Lower lobe of right lung (tissue), 2 donors: ENCODE measurements around the gene PRDM15. TPM values are rescaled to one million over a fixed set of nuclear protein-coding genes. Genes with fewer than 3 reads are reported as not detected.

Experiments used
- ATAC-seq, 2 donors: fragments of 200-7000 bp; cut with Tn5 transposase; one replicate each; pipeline ENCODE4 v1.9.1; 2020 to 2022; ENCODE audit warnings: mild to moderate bottlenecking in 2 of 2, moderate library complexity in 2 of 2
- DNase-seq: peaks from one replicate; pipeline ENCODE4 v3.0.0-alpha.2; 2020
- H3K27ac ChIP-seq: fragments of 200-600 bp; one replicate; pipeline ENCODE4 v1.8.0; 2022
- H3K27me3 ChIP-seq: fragments of 200-600 bp; one replicate; pipeline ENCODE4 v1.8.0; 2022; ENCODE audit warnings: low read depth
- H3K36me3 ChIP-seq: fragments of 200-600 bp; one replicate; pipeline ENCODE4 v1.8.0; 2022; ENCODE audit warnings: mild to moderate bottlenecking
- H3K4me1 ChIP-seq: fragments of 200-600 bp; one replicate; pipeline ENCODE4 v1.8.0; 2022
- H3K4me3 ChIP-seq: fragments of 200-600 bp; one replicate; pipeline ENCODE4 v1.8.0; 2022; ENCODE audit warnings: mild to moderate bottlenecking
- H3K9me3 ChIP-seq: fragments of 200-600 bp; one replicate; pipeline ENCODE4 v1.8.0; 2022
- intact Hi-C: fragments of 100-400 bp; cut with DNase I; formaldehyde crosslinking; loops from one replicate; pipeline ENCODE4 v1.11.0; 2022
- total RNA-seq: library from RNA; stranded (reverse); fragmentation: NEBNext Ultra II Directional; extraction: Animal tissue kit (Norgen Biotek cat#: 25700); gene quantifications from one replicate; pipeline ENCODE4 v1.2.1, GENCODE V29; 2021
- TF ChIP-seq, protein P1 (sequence below): fragments of 200-600 bp; IDR thresholded peaks from one replicate; pipeline ENCODE4 v1.8.0; 2022; ENCODE audit warnings: antibody characterized with exemption, mild to moderate bottlenecking
- donor health status: DM: no; HTN: yes; CAD: no; lungs with severe emphysema.

The PRDM15 gene
- total RNA-seq, 1 donor from 2014 or later, result 6.6 TPM

DNA sequence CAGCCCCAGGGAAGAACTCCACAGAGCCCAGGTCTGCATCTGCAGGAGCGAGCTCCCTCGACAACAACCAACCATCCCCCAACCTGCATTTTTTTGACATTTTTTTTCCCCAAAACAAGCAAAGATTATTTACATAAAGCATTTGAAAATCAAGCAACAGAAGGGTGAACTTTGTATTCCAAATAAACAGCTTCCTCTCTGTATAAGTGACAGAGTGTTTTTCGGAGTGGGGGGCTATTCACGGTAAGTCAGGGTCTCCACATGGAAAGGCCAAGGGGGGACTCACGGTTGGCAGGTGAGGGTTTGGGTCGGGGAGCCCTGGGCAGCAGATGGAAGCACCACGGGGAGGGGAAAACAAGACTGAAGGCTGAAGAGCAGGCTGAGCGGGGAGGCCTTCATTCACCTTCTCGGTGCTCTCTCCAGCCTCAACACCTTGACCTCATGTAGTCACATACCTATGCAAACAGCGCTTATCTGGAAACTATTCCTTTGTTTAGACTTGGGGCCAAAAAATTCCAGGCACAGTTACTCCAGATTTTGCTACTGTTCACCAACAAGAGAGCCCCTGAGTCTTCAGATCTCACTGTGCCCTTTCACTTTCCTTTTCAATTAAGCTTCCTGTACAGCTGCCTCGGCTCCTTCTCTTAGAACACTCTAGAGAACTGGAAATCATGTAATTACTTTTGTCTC is 47.1 kb upstream of the PRDM15 start:
- Histone ChIP-seq H3K27me3 (no peaks in the 10 kb centered on the region), H3K27ac (peak overlapping the region; percentile 90), H3K4me1 (peaks cover 68% of the 10 kb centered on the region), H3K4me3 (peak overlapping the region; percentile 56), H3K36me3 (no peaks in the 10 kb centered on the region), H3K9me3 (no peaks in the 10 kb centered on the region)
- intact Hi-C loops, result no loop called here
- DNase-seq, result no peak
- ATAC-seq, result peak; percentile 74 to 91
- TF ChIP-seq, protein P1, sequence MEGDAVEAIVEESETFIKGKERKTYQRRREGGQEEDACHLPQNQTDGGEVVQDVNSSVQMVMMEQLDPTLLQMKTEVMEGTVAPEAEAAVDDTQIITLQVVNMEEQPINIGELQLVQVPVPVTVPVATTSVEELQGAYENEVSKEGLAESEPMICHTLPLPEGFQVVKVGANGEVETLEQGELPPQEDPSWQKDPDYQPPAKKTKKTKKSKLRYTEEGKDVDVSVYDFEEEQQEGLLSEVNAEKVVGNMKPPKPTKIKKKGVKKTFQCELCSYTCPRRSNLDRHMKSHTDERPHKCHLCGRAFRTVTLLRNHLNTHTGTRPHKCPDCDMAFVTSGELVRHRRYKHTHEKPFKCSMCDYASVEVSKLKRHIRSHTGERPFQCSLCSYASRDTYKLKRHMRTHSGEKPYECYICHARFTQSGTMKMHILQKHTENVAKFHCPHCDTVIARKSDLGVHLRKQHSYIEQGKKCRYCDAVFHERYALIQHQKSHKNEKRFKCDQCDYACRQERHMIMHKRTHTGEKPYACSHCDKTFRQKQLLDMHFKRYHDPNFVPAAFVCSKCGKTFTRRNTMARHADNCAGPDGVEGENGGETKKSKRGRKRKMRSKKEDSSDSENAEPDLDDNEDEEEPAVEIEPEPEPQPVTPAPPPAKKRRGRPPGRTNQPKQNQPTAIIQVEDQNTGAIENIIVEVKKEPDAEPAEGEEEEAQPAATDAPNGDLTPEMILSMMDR, result no peak

GRCh38 chr21:41925767-41926116 is 46.6 kb upstream of the PRDM15 start:
- Histone ChIP-seq H3K36me3 (no peaks in the 10 kb centered on the region), H3K27me3 (no peaks in the 10 kb centered on the region), H3K27ac (peak overlapping the region; percentile 90), H3K9me3 (no peaks in the 10 kb centered on the region), H3K4me1 (peaks cover 62% of the 10 kb centered on the region), H3K4me3 (peak overlapping the region; percentile 56)
- DNase-seq (no peak), ATAC-seq (peak in 1 of 2 donors; percentile 55)
- intact Hi-C loops, result no loop called here
- TF ChIP-seq, protein P1, result no peak

- H3K4me1 ChIP-seq, result peaks cover 55% of the 10 kb centered on the region
- H3K4me3 ChIP-seq, result peak overlapping the region; percentile 8
- intact Hi-C loops, result no loop called here
Observed at GRCh38 chr21:41924368-41924754, 45.2 kb upstream of the PRDM15 start.

DNA sequence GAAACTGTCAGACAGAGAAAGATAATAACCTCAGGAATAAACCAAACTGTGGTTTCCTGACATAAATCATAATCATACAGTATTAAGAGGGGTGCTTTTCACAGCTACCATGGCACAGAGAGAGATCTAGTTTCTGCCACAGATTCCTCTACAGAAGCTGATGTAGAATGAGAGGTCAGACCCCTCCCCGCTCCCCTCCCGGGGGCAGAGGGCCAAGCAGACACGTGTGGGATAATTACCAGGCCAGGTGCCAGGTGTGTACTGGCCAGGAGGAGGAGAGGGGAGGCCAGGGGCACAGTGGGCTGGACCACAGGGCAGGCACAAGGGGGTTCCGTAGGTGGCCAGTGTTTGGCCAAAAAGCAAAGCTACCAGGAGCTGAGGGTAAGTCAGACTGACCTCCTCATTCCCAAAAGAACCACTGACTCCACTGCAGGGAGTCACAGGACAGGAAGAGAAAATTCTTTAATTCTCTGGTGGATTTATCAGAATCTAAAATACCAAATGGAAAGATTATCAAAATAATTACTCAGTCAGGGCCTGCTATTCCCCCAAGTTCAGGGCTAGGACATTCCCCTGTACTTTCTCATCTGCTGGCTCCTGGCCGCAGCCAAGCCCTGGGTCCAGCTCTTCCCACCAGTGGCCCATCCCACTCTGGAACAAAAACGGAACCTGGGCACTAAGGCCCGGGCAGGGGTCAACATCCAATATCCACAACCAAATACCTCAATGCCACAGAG is 44.7 kb upstream of the PRDM15 start:
- intact Hi-C loops, result no loop called here

More at GRCh38 chr21:41924368-41924754, 45.2 kb upstream of the PRDM15 start:
- H3K27me3 ChIP-seq, result no peaks in the 10 kb centered on the region
- H3K27ac ChIP-seq, result peak overlapping the region; percentile 77
- DNase-seq, result no peak
- TF ChIP-seq, protein P1, result no peak
- ATAC-seq, result no peak
- no peaks in the 10 kb centered on the region for H3K9me3 ChIP-seq
- H3K36me3 ChIP-seq, result no peaks in the 10 kb centered on the region

DNA sequence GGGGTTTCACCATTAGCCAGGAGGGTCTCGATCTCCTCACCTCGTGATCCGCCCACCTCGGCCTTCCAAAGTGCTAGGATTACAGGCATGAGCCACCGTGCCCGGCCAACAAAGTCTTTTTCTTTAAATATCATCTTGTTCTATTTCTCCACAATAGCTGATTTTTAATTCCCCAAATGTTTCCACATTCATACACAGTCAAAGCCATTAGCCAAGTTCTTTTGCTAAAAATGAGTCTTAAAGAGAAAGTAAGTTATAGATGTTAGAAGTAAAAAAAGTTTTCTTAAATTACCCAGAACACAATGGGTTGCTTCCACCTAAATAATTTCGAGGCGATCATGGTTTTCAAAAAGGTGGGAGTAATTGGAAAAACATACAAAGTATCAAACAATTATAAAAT is 44.0 kb upstream of the PRDM15 start:
- H3K4me3 ChIP-seq, result no peak overlapping the region
- H3K4me1 ChIP-seq, result peaks cover 44% of the 10 kb centered on the region
- no peaks in the 10 kb centered on the region for H3K27me3 ChIP-seq
- ATAC-seq (no peak), DNase-seq (no peak)
- TF ChIP-seq, protein P1, result no peak
- no peaks in the 10 kb centered on the region for H3K9me3 ChIP-seq
- intact Hi-C loops, result no loop called here
- peak overlapping the region; percentile 77 for H3K27ac ChIP-seq
- H3K36me3 ChIP-seq, result peaks cover 6% of the 10 kb centered on the region

More for the DNA sequence above, 44.7 kb upstream of the PRDM15 start:
- TF ChIP-seq, protein P1, result no peak
- H3K36me3 ChIP-seq, result no peaks in the 10 kb centered on the region
- H3K27me3 ChIP-seq, result no peaks in the 10 kb centered on the region
- H3K9me3 ChIP-seq, result no peaks in the 10 kb centered on the region
- DNase-seq, result no peak
- peak overlapping the region; percentile 8 for H3K4me3 ChIP-seq
- no peak for ATAC-seq
- peak overlapping the region; percentile 77 for H3K27ac ChIP-seq
- H3K4me1 ChIP-seq, result peaks cover 50% of the 10 kb centered on the region
